HepG2 (cell line): ENCODE measurements around the gene GPT2. TPM values are rescaled to one million over a fixed set of nuclear protein-coding genes. Genes with fewer than 3 reads are reported as not detected.
A peak's percentile ranks its signal among the peaks of the same experiment; 100 is the strongest.

Experiments
- ARNT ChIP-seq: fragments of 450-650 bp; IDR thresholded peaks from 2 replicates; pipeline ENCODE4 v1.6.1; 2017
- HCFC1 ChIP-seq: fragments of 150-350 bp; IDR thresholded peaks from 2 replicates; pipeline ENCODE4 v1.6.1; 2014; ENCODE audit warnings: low read depth, low read length
- HOXA3 ChIP-seq: sonication (generic); formaldehyde crosslinking; IDR thresholded peaks from 2 replicates; pipeline ENCODE4 v1.5.0; 2020; ENCODE audit warnings: missing genetic modification reagents
- KDM3A ChIP-seq: IDR thresholded peaks from 2 replicates; pipeline ENCODE4 v1.6.1; 2018; ENCODE audit warnings: low read depth, missing compliant biosample characterization
- MXI1 ChIP-seq: IDR thresholded peaks from 3 replicates; pipeline ENCODE4 v1.6.1; 2012; ENCODE audit warnings: low read depth, low read length, inconsistent platforms, borderline replicate concordance
- PAF1 ChIP-seq: IDR thresholded peaks from 2 replicates; pipeline ENCODE4 v1.6.1; 2016; ENCODE audit warnings: missing genetic modification reagents, missing compliant biosample characterization
- RARG ChIP-seq: sonication (generic); formaldehyde crosslinking; IDR thresholded peaks from 2 replicates; pipeline ENCODE4 v1.4.0; 2020; ENCODE audit warnings: low read depth, mild to moderate bottlenecking, missing genetic modification reagents
- SYNCRIP ChIP-seq: fragments of 200-400 bp; formaldehyde crosslinking; IDR thresholded peaks from 2 replicates; pipeline ENCODE4 v1.6.1; 2018; ENCODE audit warnings: mild to moderate bottlenecking, low read depth, low read length; ENCODE audit not compliant: insufficient read depth
- TEAD3 ChIP-seq: optimal IDR thresholded peaks from 2 replicates; pipeline ENCODE3; 2016; ENCODE audit warnings: borderline replicate concordance
- U2AF1 ChIP-seq: fragments of 200-400 bp; formaldehyde crosslinking; optimal IDR thresholded peaks from 2 replicates; pipeline ENCODE3; 2017; ENCODE audit warnings: mild to moderate bottlenecking, low read depth, low read length
- ZNF274 ChIP-seq: sonication (generic); formaldehyde crosslinking; IDR thresholded peaks from 2 replicates; pipeline ENCODE4 v1.5.1; 2020; ENCODE audit warnings: mild to moderate bottlenecking, missing genetic modification reagents
- ZNF629 ChIP-seq: sonication (generic); formaldehyde crosslinking; conservative IDR thresholded peaks from 2 replicates; pipeline ENCODE4 v1.5.0; 2020; ENCODE audit warnings: missing genetic modification reagents
- ZSCAN12 ChIP-seq: sonication (generic); formaldehyde crosslinking; IDR thresholded peaks from 2 replicates; pipeline ENCODE4 v1.9.0; 2021; ENCODE audit warnings: mild to moderate bottlenecking, missing genetic modification reagents
- polyA plus RNA-seq, 8 experiments: library from polyadenylated mRNA; depleted of rRNA in 3 of 8; stranded (reverse) in 7 of 8; unstranded in 1 of 8; fragments of >200 nt; fragmentation: Illumina TruSeq in 4 of 8; extraction: Trizol in 4 of 8; gene quantifications; 2 replicates each; pipeline versions ENCODE4 v1.2.1 to v1.2.3, GENCODE V29; 2011 to 2016; ENCODE audit warnings: low read depth in 4 of 8, missing spikeins in 1 of 8, mixed read lengths in 1 of 8; ENCODE audit not compliant: insufficient read depth in 1 of 8
- total RNA-seq, 5 experiments: library from RNA; depleted of rRNA; stranded (reverse); fragments of >200 nt; fragmentation: Illumina TruSeq; extraction: Trizol; gene quantifications; 2 replicates each; pipeline ENCODE4 v1.2.3, GENCODE V29; 2016; ENCODE audit warnings: low read depth in 1 of 5
- TF ChIP-seq, protein P1 (sequence below): sonication (generic); formaldehyde crosslinking; conservative IDR thresholded peaks from 2 replicates; pipeline ENCODE4 v1.4.0; 2020; ENCODE audit warnings: missing genetic modification reagents
- TF ChIP-seq, protein P2 (sequence below): sonication (generic); formaldehyde crosslinking; IDR thresholded peaks from 2 replicates; pipeline ENCODE4 v1.8.1; 2023; ENCODE audit warnings: mild to moderate bottlenecking, missing genetic modification reagents
- TF ChIP-seq, protein P3 (sequence below): sonication (generic); formaldehyde crosslinking; IDR thresholded peaks from 2 replicates; pipeline ENCODE4 v1.4.0; 2020; ENCODE audit warnings: missing genetic modification reagents
- TF ChIP-seq, protein P4 (sequence below): sonication (generic); formaldehyde crosslinking; IDR thresholded peaks from 2 replicates; pipeline ENCODE4 v1.5.1; 2020; ENCODE audit warnings: missing genetic modification reagents, mild to moderate bottlenecking, borderline replicate concordance

Gene GPT2
- total and polyA plus RNA-seq, 2 of the 13 experiments (the other 11 are each of a cell fraction or from before 2014, with no cell fraction given), result 138 to 267 TPM

DNA sequence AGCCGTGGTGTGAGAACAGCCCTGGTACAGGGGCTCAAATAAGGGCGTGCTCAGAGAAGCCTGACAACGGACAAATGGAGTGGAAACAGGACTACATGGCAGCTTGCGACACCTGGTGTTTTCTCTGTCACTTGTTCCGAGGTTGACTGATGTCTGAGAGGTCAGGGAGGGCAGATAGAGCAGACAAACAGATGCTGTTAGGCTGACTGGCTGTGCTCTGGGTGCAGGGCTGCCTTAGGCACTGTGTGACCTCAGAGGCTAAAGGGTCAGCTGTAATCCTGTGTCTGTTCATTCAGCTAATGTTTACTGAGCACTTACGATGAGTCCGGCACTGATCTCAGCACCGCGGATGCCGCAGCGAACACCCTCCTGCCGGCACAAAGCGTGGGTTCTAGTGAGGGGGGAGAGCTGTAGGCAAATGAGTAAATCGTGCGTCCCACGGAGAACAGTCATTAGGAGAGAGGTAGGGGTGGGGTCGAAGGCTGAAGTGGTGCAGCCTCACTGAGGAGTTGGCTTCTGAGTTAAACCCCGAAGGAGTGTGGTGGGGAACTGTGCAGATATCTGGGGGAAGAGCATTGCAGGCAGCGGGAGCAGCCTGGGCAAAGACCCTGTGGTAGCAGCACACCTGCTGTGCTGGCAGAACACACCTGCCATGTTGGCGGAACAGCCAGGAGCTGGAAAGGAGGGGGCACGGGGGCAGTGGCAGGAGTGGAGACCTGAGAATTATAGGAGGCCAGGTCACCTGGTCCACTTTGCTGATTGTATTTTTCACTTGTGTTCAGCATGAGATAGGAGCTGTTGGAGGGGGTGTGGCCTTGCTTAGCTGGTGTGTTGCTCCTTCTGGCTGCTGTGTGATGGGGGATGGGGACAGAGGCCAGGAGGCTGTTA is 35.0 kb downstream of the GPT2 start (continued):
- TF ChIP-seq SYNCRIP (no peak), ZSCAN12 (CRISPR knock-in tag) (no peak), HOXA3 (peak; percentile 91), ARNT (no peak), U2AF1 (peak; percentile 47), HCFC1 (no peak), RARG (CRISPR knock-in tag) (0 out of 2 replicates have a peak, but pooled peaks have one; percentile 35), ZNF274 (CRISPR knock-in tag) (peak; percentile 38; the same call in 1 of the 2 replicates), ZNF629 (CRISPR knock-in tag) (0 out of 2 replicates have a peak, but pooled peaks have one; percentile 41), KDM3A (CRISPR knock-in tag) (peak; percentile 78; the same call in 1 of the 2 replicates), PAF1 (CRISPR knock-in tag) (peak; percentile 87), TEAD3 (peak; percentile 75), MXI1 (peak; percentile 56; the same call in 2 of the 3 replicates)
- TF ChIP-seq, protein P1, sequence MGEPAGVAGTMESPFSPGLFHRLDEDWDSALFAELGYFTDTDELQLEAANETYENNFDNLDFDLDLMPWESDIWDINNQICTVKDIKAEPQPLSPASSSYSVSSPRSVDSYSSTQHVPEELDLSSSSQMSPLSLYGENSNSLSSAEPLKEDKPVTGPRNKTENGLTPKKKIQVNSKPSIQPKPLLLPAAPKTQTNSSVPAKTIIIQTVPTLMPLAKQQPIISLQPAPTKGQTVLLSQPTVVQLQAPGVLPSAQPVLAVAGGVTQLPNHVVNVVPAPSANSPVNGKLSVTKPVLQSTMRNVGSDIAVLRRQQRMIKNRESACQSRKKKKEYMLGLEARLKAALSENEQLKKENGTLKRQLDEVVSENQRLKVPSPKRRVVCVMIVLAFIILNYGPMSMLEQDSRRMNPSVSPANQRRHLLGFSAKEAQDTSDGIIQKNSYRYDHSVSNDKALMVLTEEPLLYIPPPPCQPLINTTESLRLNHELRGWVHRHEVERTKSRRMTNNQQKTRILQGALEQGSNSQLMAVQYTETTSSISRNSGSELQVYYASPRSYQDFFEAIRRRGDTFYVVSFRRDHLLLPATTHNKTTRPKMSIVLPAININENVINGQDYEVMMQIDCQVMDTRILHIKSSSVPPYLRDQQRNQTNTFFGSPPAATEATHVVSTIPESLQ (CRISPR knock-in tag), result no peak
- TF ChIP-seq, protein P2, sequence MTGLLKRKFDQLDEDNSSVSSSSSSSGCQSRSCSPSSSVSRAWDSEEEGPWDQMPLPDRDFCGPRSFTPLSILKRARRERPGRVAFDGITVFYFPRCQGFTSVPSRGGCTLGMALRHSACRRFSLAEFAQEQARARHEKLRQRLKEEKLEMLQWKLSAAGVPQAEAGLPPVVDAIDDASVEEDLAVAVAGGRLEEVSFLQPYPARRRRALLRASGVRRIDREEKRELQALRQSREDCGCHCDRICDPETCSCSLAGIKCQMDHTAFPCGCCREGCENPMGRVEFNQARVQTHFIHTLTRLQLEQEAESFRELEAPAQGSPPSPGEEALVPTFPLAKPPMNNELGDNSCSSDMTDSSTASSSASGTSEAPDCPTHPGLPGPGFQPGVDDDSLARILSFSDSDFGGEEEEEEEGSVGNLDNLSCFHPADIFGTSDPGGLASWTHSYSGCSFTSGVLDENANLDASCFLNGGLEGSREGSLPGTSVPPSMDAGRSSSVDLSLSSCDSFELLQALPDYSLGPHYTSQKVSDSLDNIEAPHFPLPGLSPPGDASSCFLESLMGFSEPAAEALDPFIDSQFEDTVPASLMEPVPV (CRISPR knock-in tag), result peak; percentile 44; the same call in 1 of the 2 replicates
- TF ChIP-seq, protein P3, sequence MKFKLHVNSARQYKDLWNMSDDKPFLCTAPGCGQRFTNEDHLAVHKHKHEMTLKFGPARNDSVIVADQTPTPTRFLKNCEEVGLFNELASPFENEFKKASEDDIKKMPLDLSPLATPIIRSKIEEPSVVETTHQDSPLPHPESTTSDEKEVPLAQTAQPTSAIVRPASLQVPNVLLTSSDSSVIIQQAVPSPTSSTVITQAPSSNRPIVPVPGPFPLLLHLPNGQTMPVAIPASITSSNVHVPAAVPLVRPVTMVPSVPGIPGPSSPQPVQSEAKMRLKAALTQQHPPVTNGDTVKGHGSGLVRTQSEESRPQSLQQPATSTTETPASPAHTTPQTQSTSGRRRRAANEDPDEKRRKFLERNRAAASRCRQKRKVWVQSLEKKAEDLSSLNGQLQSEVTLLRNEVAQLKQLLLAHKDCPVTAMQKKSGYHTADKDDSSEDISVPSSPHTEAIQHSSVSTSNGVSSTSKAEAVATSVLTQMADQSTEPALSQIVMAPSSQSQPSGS, result peak; percentile 93
- TF ChIP-seq, protein P4, sequence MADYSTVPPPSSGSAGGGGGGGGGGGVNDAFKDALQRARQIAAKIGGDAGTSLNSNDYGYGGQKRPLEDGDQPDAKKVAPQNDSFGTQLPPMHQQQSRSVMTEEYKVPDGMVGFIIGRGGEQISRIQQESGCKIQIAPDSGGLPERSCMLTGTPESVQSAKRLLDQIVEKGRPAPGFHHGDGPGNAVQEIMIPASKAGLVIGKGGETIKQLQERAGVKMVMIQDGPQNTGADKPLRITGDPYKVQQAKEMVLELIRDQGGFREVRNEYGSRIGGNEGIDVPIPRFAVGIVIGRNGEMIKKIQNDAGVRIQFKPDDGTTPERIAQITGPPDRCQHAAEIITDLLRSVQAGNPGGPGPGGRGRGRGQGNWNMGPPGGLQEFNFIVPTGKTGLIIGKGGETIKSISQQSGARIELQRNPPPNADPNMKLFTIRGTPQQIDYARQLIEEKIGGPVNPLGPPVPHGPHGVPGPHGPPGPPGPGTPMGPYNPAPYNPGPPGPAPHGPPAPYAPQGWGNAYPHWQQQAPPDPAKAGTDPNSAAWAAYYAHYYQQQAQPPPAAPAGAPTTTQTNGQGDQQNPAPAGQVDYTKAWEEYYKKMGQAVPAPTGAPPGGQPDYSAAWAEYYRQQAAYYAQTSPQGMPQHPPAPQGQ, result no peak
